GM23248 (cell line): ENCODE data around the gene DPP10. TPM values are rescaled to one million over a fixed set of nuclear protein-coding genes. Genes with fewer than 3 reads are reported as not detected.

Experiments used
- DNase-seq: peaks from one replicate; pipeline ENCODE4 v3.0.0-alpha.2; 2015
- H2AFZ ChIP-seq: fragments of 200-600 bp; sonication (generic); 2 replicates; pipeline ENCODE4 v1.6.1; 2016; ENCODE audit warnings: antibody characterized with exemption
- H3F3A ChIP-seq: fragments of 200-600 bp; sonication (generic); 2 replicates; pipeline ENCODE4 v1.6.1; 2016; ENCODE audit warnings: mild to moderate bottlenecking, antibody characterized with exemption, mixed run types; ENCODE audit not compliant: insufficient read depth
- H3K27ac ChIP-seq: fragments of 200-600 bp; sonication (generic); 2 replicates; pipeline ENCODE4 v1.5.1; 2016; ENCODE audit warnings: mild to moderate bottlenecking
- H3K27me3 ChIP-seq: fragments of 200-600 bp; sonication (generic); replicated peaks from 2 replicates; pipeline ENCODE4 v1.6.1; 2016; ENCODE audit warnings: mild to moderate bottlenecking; ENCODE audit not compliant: insufficient read depth
- H3K36me3 ChIP-seq: fragments of 200-600 bp; sonication (generic); 2 replicates; pipeline ENCODE4 v1.6.1; 2016; ENCODE audit warnings: low read depth, mild to moderate bottlenecking
- H3K4me1 ChIP-seq: fragments of 200-600 bp; sonication (generic); 2 replicates; pipeline ENCODE4 v1.6.1; 2016; ENCODE audit warnings: mild to moderate bottlenecking; ENCODE audit not compliant: insufficient read depth
- H3K4me2 ChIP-seq: fragments of 200-600 bp; sonication (generic); one replicate; pipeline ENCODE4 v1.6.1; 2016; ENCODE audit warnings: mild to moderate bottlenecking; ENCODE audit not compliant: unreplicated experiment
- H3K4me3 ChIP-seq: fragments of 200-600 bp; sonication (generic); 2 replicates; pipeline ENCODE4 v1.5.1; 2016; ENCODE audit warnings: mild to moderate bottlenecking
- H3K79me2 ChIP-seq: fragments of 200-600 bp; sonication (generic); 2 replicates; pipeline ENCODE4 v1.6.1; 2016; ENCODE audit warnings: mild to moderate bottlenecking; ENCODE audit not compliant: insufficient read depth
- H3K9ac ChIP-seq: fragments of 200-600 bp; sonication (generic); 2 replicates; pipeline ENCODE4 v1.6.1; 2016; ENCODE audit warnings: mild to moderate bottlenecking
- H3K9me2 ChIP-seq: fragments of 200-600 bp; sonication (generic); 2 replicates; pipeline ENCODE4 v1.6.1; 2016; ENCODE audit warnings: mixed run types, mild to moderate bottlenecking, moderate library complexity; ENCODE audit not compliant: insufficient read depth
- H3K9me3 ChIP-seq: fragments of 200-600 bp; sonication (generic); one replicate; pipeline ENCODE4 v1.6.1; 2017; ENCODE audit warnings: low read depth
- H4K20me1 ChIP-seq: fragments of 200-600 bp; sonication (generic); 2 replicates; pipeline ENCODE4 v1.6.0; 2016; ENCODE audit not compliant: insufficient read depth
- EZH2 ChIP-seq: fragments of 200-600 bp; sonication (generic); IDR thresholded peaks from 2 replicates; pipeline ENCODE4 v1.6.1; 2018; ENCODE audit warnings: antibody characterized with exemption, mild to moderate bottlenecking; ENCODE audit not compliant: insufficient read depth, poor library complexity, severe bottlenecking
- EZH2phosphoT487 ChIP-seq: fragments of 200-600 bp; sonication (generic); IDR thresholded peaks from 2 replicates; pipeline ENCODE4 v1.6.1; 2018; ENCODE audit warnings: antibody characterized with exemption, moderate library complexity, mild to moderate bottlenecking, low read depth; ENCODE audit not compliant: insufficient read depth
- WGBS, 2 experiments: methylation state at CpG; one replicate each; pipeline ENCODE4 v1.1.6; 2015 to 2017; ENCODE audit warnings: low lambda C conversion rate in 2 of 2, low coverage in 1 of 2; ENCODE audit errors: missing lambda C conversion rate in 2 of 2; 5-methylcytosine and 5-hydroxymethylcytosine counted together
- in situ Hi-C: fragments of 300-500 bp; cut with MboI; formaldehyde crosslinking; loops from 2 replicates; pipeline ENCODE4 v1.15.0; 2020
- polyA plus RNA-seq: library from polyadenylated mRNA; unstranded; fragments of >200 nt; fragmentation: Nextera tagmentation; extraction: Ambion mirVana; gene quantifications from 2 replicates; pipeline ENCODE4 v1.2.1, GENCODE V29; 2016
- total RNA-seq: library from RNA; depleted of rRNA; stranded (reverse); fragments of >200 nt; shearing (Covaris generic); gene quantifications from 2 replicates; pipeline ENCODE4 v1.2.3, GENCODE V29; 2014

DPP10 gene
- total and polyA plus RNA-seq, 2 experiments from 2014 or later: not detected

GRCh38 chr2:115596659-115597375 is 1154.4 kb downstream of the DPP10 start:
- Histone ChIP-seq H3K9me3 (peaks cover 5% of the 10 kb centered on the region), H3K36me3 (no peaks in the 10 kb centered on the region), H3K27ac (no peak overlapping the region), H3F3A (no peaks in the 10 kb centered on the region), H2AFZ (no peak overlapping the region), H3K9me2 (no peaks in the 10 kb centered on the region), H4K20me1 (no peaks in the 10 kb centered on the region), H3K9ac (no peak overlapping the region), H3K27me3 (no peaks in the 10 kb centered on the region), H3K4me1 (no peaks in the 10 kb centered on the region), H3K79me2 (no peaks in the 10 kb centered on the region), H3K4me2 (no peak overlapping the region), H3K4me3 (no peak overlapping the region)
- 1 to 3% methylated on average over 3 of the region's 3 CpGs for WGBS, 2 experiments
- TF ChIP-seq EZH2 (no peak), EZH2phosphoT487 (no peak)
- in situ Hi-C loops: no loop called here
- DNase-seq: no peak

- Histone ChIP-seq H4K20me1 (no peaks in the 10 kb centered on the region), H2AFZ (no peak overlapping the region), H3F3A (no peaks in the 10 kb centered on the region), H3K27ac (no peak overlapping the region), H3K79me2 (no peaks in the 10 kb centered on the region), H3K36me3 (no peaks in the 10 kb centered on the region), H3K9ac (no peak overlapping the region), H3K27me3 (no peaks in the 10 kb centered on the region), H3K9me3 (no peaks in the 10 kb centered on the region), H3K9me2 (no peaks in the 10 kb centered on the region), H3K4me3 (no peak overlapping the region), H3K4me2 (no peak overlapping the region), H3K4me1 (no peaks in the 10 kb centered on the region)
- DNase-seq: no peak
- TF ChIP-seq EZH2: no peak
- TF ChIP-seq EZH2phosphoT487: no peak
- 8 to 13% methylated on average over 5 to 7 of the region's 7 CpGs for whole genome bisulfite sequencing, 2 experiments
- in situ Hi-C loops: no loop called here
Measured at GRCh38 chr2:115603285-115603684, 1160.8 kb downstream of the DPP10 start.

GRCh38 chr2:115606350-115606749 is 1163.9 kb downstream of the DPP10 start:
- TF ChIP-seq EZH2: no peak
- TF ChIP-seq EZH2phosphoT487: no peak
- H3F3A ChIP-seq: no peaks in the 10 kb centered on the region
- in situ Hi-C loops: no loop called here
- H3K27ac ChIP-seq: no peak overlapping the region
- H3K36me3 ChIP-seq: no peaks in the 10 kb centered on the region
- H4K20me1 ChIP-seq: no peaks in the 10 kb centered on the region
- H3K4me1 ChIP-seq: no peaks in the 10 kb centered on the region
- H2AFZ ChIP-seq: no peak overlapping the region
- no peaks in the 10 kb centered on the region for H3K27me3 ChIP-seq
- H3K9me3 ChIP-seq: no peaks in the 10 kb centered on the region
- H3K4me2 ChIP-seq: no peak overlapping the region
- H3K4me3 ChIP-seq: no peak overlapping the region
- H3K9ac ChIP-seq: no peak overlapping the region
- no peaks in the 10 kb centered on the region for H3K9me2 ChIP-seq
- WGBS, 2 experiments: 21 to 43% methylated on average over 1 of the region's 1 CpG
- no peaks in the 10 kb centered on the region for H3K79me2 ChIP-seq
- DNase-seq: no peak

- Histone ChIP-seq H3K4me3 (no peak overlapping the region), H3K4me1 (no peaks in the 10 kb centered on the region), H3K27me3 (no peaks in the 10 kb centered on the region), H3K9me2 (no peaks in the 10 kb centered on the region), H3K9me3 (no peaks in the 10 kb centered on the region), H3K9ac (no peak overlapping the region), H3K36me3 (no peaks in the 10 kb centered on the region), H4K20me1 (no peaks in the 10 kb centered on the region), H3K79me2 (no peaks in the 10 kb centered on the region), H3F3A (no peaks in the 10 kb centered on the region), H3K4me2 (no peak overlapping the region), H2AFZ (no peak overlapping the region), H3K27ac (no peak overlapping the region)
- no peak for DNase-seq
- no peak for TF ChIP-seq EZH2phosphoT487
- no peak for TF ChIP-seq EZH2
- 11 to 16% methylated on average over 2 of the region's 2 CpGs for WGBS, 2 experiments
- in situ Hi-C loops: no loop called here
Measured at GRCh38 chr2:115609978-115610377, 1167.5 kb downstream of the DPP10 start.

DNA sequence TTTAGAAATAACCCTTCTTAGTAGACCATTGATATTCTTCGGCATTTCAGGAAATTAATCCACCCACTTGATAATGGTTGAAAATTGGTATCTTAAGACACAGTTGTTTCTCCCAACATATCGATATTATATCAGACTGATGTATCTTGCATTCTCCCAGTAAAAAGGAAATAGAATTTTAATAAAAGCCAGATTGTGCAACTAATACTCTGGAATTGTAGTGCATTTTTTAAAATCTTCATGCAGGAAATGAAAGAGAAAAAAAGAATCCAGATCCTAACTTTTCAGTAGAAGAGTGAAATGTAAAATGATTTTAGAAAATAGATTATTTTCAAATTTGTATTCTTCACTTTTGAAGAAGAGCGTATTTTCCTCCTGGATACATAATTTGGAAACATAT is 1168.4 kb downstream of the DPP10 start:
- Histone ChIP-seq H3K9me3 (no peaks in the 10 kb centered on the region), H2AFZ (no peak overlapping the region), H3K9me2 (no peaks in the 10 kb centered on the region), H3K36me3 (no peaks in the 10 kb centered on the region), H3K4me1 (no peaks in the 10 kb centered on the region), H3K79me2 (no peaks in the 10 kb centered on the region), H3K27me3 (no peaks in the 10 kb centered on the region), H3K9ac (no peak overlapping the region), H3K27ac (no peak overlapping the region), H3K4me2 (no peak overlapping the region), H3F3A (no peaks in the 10 kb centered on the region), H3K4me3 (no peak overlapping the region), H4K20me1 (no peaks in the 10 kb centered on the region)
- WGBS, 2 experiments: 16 to 18% methylated on average over 3 of the region's 3 CpGs
- in situ Hi-C loops: no loop called here
- no peak for DNase-seq
- TF ChIP-seq EZH2phosphoT487: no peak
- TF ChIP-seq EZH2: no peak
